OCI-LY7 (cell line): ENCODE data around the gene PTPRE.

ENCODE experiments used
- EZH2phosphoT487 ChIP-seq: fragments of 200-600 bp; sonication (generic); IDR thresholded peaks from 2 replicates; pipeline ENCODE4 v1.6.1; 2018; ENCODE audit warnings: low read depth, borderline replicate concordance, mild to moderate bottlenecking, mixed run types, antibody characterized with exemption, low read length, moderate library complexity, mixed read lengths
- TF ChIP-seq, protein P1 (sequence below): fragments of 200-600 bp; sonication (generic); conservative IDR thresholded peaks from 2 replicates; pipeline ENCODE4 v1.5.1; 2014; ENCODE audit warnings: mild to moderate bottlenecking, antibody characterized with exemption, low read length, moderate library complexity, mixed read lengths

DNA sequence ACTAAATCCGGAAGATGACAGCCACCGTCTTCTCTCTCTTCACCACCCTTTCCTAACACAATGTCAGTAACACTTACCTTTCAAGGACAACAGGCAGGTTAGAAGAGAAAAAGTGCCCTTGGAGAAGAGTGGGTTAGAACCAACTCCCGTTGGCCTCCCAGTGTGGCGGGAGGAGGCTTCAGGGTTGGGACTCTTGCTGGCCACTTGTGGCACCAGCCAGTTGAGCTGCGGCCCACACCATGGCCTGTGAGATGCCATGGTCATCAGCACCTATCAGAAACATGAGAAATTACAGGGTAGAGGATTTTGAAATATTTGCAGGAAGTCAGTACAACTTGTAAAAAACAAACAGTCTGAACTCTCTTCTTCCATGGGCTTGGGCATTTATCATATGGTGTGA lies 125.6 kb downstream of the PTPRE start:
- TF ChIP-seq, protein P1, sequence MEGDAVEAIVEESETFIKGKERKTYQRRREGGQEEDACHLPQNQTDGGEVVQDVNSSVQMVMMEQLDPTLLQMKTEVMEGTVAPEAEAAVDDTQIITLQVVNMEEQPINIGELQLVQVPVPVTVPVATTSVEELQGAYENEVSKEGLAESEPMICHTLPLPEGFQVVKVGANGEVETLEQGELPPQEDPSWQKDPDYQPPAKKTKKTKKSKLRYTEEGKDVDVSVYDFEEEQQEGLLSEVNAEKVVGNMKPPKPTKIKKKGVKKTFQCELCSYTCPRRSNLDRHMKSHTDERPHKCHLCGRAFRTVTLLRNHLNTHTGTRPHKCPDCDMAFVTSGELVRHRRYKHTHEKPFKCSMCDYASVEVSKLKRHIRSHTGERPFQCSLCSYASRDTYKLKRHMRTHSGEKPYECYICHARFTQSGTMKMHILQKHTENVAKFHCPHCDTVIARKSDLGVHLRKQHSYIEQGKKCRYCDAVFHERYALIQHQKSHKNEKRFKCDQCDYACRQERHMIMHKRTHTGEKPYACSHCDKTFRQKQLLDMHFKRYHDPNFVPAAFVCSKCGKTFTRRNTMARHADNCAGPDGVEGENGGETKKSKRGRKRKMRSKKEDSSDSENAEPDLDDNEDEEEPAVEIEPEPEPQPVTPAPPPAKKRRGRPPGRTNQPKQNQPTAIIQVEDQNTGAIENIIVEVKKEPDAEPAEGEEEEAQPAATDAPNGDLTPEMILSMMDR: no peak
- TF ChIP-seq EZH2phosphoT487: no peak
